Lung (tissue), 12 donors: ENCODE data around the gene BCAS1. TPM values are rescaled to one million over a fixed set of nuclear protein-coding genes. Genes with fewer than 3 reads are reported as not detected.

ENCODE experiments used
- ATAC-seq: fragments of 200-7000 bp; cut with Tn5 transposase; one replicate; pipeline ENCODE4 v1.9.1; 2020; ENCODE audit warnings: moderate number of reproducible peaks; ENCODE audit not compliant: insufficient read depth, low FRiP score
- DNase-seq, 3 donors: peaks; one replicate each; pipeline ENCODE4 v3.0.0-alpha.2; 2013 to 2017
- H3K27ac ChIP-seq, 2 donors: one replicate each; pipeline ENCODE4 v1.5.1; 2013; ENCODE audit warnings: mild to moderate bottlenecking in 2 of 2, moderate library complexity in 2 of 2, control low read depth in 1 of 2, inconsistent platforms in 1 of 2, low read depth in 1 of 2, low read length in 1 of 2
- H3K27me3 ChIP-seq, 3 donors: one replicate each; pipeline ENCODE4 v1.5.1; 2013; ENCODE audit warnings: low read length in 2 of 3; ENCODE audit not compliant: control insufficient read depth in 3 of 3, insufficient read depth in 3 of 3
- H3K36me3 ChIP-seq, 4 donors: one replicate each; pipeline ENCODE4 v1.5.1; 2013; ENCODE audit warnings: low read length in 4 of 4, mild to moderate bottlenecking in 1 of 4, moderate library complexity in 1 of 4; ENCODE audit not compliant: control insufficient read depth in 4 of 4, insufficient read depth in 4 of 4
- H3K4me1 ChIP-seq, 5 donors: one replicate each; pipeline ENCODE4 v1.5.1; 2013; ENCODE audit warnings: low read length in 5 of 5, mild to moderate bottlenecking in 2 of 5, moderate library complexity in 1 of 5; ENCODE audit not compliant: control insufficient read depth in 5 of 5, insufficient read depth in 5 of 5
- H3K4me3 ChIP-seq: one replicate; pipeline ENCODE4 v1.5.1; 2013; ENCODE audit warnings: mild to moderate bottlenecking, control low read depth, moderate library complexity
- H3K9ac ChIP-seq, 2 donors: one replicate each; pipeline ENCODE4 v1.5.1; 2013; ENCODE audit warnings: low read length in 2 of 2, control low read depth in 1 of 2; ENCODE audit not compliant: insufficient read depth in 1 of 2
- H3K9me3 ChIP-seq, 4 donors: one replicate each; pipeline ENCODE4 v1.5.1; 2013; ENCODE audit warnings: low read length in 3 of 4, mild to moderate bottlenecking in 1 of 4, moderate library complexity in 1 of 4; ENCODE audit not compliant: control insufficient read depth in 4 of 4, insufficient read depth in 3 of 4
- CTCF ChIP-seq: IDR thresholded peaks from 2 replicates; pipeline ENCODE4 v1.5.1; 2012; ENCODE audit warnings: mild to moderate bottlenecking; ENCODE audit errors: control extremely low read depth, extremely low read depth
- WGBS, 2 donors: extraction: QIAGEN DNeasy Blood & Tissue Kit; methylation state at CpG; one replicate each; pipeline ENCODE4 v1.1.7; 2013; 5-methylcytosine and 5-hydroxymethylcytosine counted together
- polyA plus RNA-seq, 2 donors: library from polyadenylated mRNA; stranded (reverse); fragments of 200-250 nt; gene quantifications; one replicate each; pipeline ENCODE4 v1.2.1, GENCODE V29; 2013
- total RNA-seq, 2 donors: library from RNA; depleted of rRNA in 1 of 2; stranded (reverse); fragments of >200 nt in 1 of 2; gene quantifications; one replicate each; pipeline ENCODE4 v1.2.1, GENCODE V29; 2014 to 2021
- donor health status: control.
- donor health status: control.
- donor health status: Bipolar disorder and iron deficiency.
- donor health status: healthy.
- donor health status: DM: yes; HTN: yes; CAD: no.

The BCAS1 gene
- total and polyA plus RNA-seq, 4 donors = 1.2 to 4.0 (median 2.3) TPM

GRCh38 chr20:53905820-53906191 is 164.6 kb downstream of the BCAS1 start:
- WGBS, 2 donors = 85 to 89% methylated on average over 5 of the region's 5 CpGs
- Histone ChIP-seq H3K4me1 (peaks cover 0 to 12% (median 6%) of the 10 kb centered on the region in 5 donors), H3K4me3 (no peak overlapping the region), H3K27me3 (no peaks in the 10 kb centered on the region), H3K27ac (no peak overlapping the region), H3K36me3 (no peaks in the 10 kb centered on the region), H3K9ac (no peak overlapping the region), H3K9me3 (no peaks in the 10 kb centered on the region)
- ATAC-seq (no peak), DNase-seq (no peak)
- no peak for TF ChIP-seq CTCF

- ATAC-seq = no peak
- DNase-seq = no peak
- no peaks in the 10 kb centered on the region for H3K27me3 ChIP-seq
- no peak for TF ChIP-seq CTCF
- H3K4me3 ChIP-seq = no peak overlapping the region
- 85 to 93% methylated on average over 13 of the region's 13 CpGs for WGBS, 2 donors
- peaks cover 0 to 13% (median 6%) of the 10 kb centered on the region in 5 donors for H3K4me1 ChIP-seq
- H3K9me3 ChIP-seq = no peaks in the 10 kb centered on the region
- no peak overlapping the region for H3K27ac ChIP-seq
- H3K36me3 ChIP-seq = no peaks in the 10 kb centered on the region
- no peak overlapping the region for H3K9ac ChIP-seq
These were observed 165.2 kb downstream of the BCAS1 start for GRCh38 chr20:53905019-53905819.

DNA sequence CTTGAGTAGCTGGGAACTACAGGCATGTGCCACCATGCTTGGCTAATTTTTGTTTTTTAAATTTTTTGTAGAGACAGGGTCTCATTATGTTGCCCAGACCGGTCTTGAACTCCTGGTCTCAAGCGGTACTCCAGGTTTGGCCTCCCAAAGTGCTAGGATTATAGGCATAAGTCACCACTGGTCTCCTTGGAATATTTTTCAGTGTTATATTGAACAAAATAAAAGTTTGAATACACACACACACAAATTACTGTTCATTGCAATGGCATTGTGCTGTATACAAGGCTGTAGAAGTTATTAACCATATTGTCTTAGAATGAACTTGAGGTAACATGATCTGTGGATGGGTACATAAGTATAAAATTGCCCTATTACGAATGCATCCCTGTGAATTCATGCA is 166.1 kb downstream of the BCAS1 start:
- Histone ChIP-seq H3K9ac (no peak overlapping the region), H3K36me3 (no peaks in the 10 kb centered on the region), H3K4me3 (no peak overlapping the region), H3K9me3 (no peaks in the 10 kb centered on the region), H3K27me3 (no peaks in the 10 kb centered on the region), H3K27ac (no peak overlapping the region), H3K4me1 (peaks cover 0 to 13% (median 9%) of the 10 kb centered on the region in 5 donors)
- DNase-seq = no peak
- 97 to 98% methylated on average over 3 of the region's 3 CpGs for WGBS, 2 donors
- no peak for ATAC-seq
- no peak for TF ChIP-seq CTCF

DNA sequence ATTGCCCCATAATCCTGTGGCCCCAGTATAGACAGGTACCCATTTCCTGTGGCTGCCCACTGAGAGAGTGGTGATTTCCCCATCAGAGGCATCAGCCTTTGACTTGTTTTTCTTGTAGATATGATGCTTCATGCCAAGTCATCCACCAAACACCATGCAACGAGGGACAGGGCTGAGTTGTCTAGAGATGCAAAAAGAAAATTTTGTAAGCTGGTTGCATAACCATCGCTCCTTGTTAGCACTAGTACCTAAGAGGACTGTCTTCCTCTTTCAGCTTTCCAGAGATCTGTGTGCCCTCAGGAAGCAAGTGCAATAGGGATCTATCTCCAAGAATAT is 166.8 kb downstream of the BCAS1 start:
- Histone ChIP-seq H3K9ac (no peak overlapping the region), H3K36me3 (no peaks in the 10 kb centered on the region), H3K27ac (no peak overlapping the region), H3K27me3 (no peaks in the 10 kb centered on the region), H3K4me3 (no peak overlapping the region), H3K4me1 (peaks cover 0 to 13% (median 9%) of the 10 kb centered on the region in 5 donors), H3K9me3 (no peaks in the 10 kb centered on the region)
- DNase-seq = no peak
- ATAC-seq = no peak
- 31 to 69% methylated on average over 2 of the region's 2 CpGs for WGBS, 2 donors
- no peak for TF ChIP-seq CTCF
